GM10248 (cell line): ENCODE results near the gene YWHAG.

Source experiments
- CTCF ChIA-PET: fragments of 300-600 bp; sonication (Branson Sonifier 250); formaldehyde crosslinking; extraction: SDS; loops from one replicate; lab custom pipeline; 2021; ENCODE audit warnings: antibody characterized with exemption; lab: Yijun Ruan, JAX
- POLR2A ChIA-PET: fragments of 350-650 bp; sonication (Branson Sonifier 250); formaldehyde crosslinking; extraction: SDS; loops from one replicate; lab custom pipeline; 2020; ENCODE audit warnings: antibody characterized with exemption; lab: Yijun Ruan, JAX
- DNase-seq: peaks from one replicate; pipeline ENCODE4 v3.0.0; 2012; ENCODE audit errors: extremely low spot score
- TF ChIP-seq, protein P1 (sequence below): IDR thresholded peaks from 2 replicates; pipeline ENCODE4 v1.5.1; 2012; ENCODE audit warnings: mild to moderate bottlenecking, low read depth; ENCODE audit errors: extremely low read depth, missing control alignments, control extremely low read depth

YWHAG gene

DNA sequence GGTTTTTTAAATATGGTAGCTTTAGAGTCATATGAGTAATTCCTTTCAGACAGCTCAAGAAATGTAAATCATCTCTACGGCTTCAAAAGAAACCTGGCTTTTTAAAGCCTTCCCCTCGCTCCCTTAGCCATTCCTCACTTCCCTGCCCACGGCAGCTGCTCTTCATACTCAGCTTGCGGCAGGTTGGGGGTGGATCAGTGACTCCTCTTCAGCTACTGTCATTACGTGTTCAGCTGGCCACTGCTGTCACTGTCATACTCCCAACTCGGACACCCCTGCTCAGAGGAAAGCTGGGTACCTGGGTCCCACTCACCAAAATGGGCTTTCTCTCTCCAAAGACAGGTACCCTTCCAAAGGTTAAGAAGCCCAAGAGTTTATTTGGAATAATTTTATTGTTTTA lies 6.6 kb downstream of the YWHAG start:
- peak; percentile 35 for DNase-seq
- CTCF ChIA-PET = interaction anchor here (1.1 to 3.3 kb wide), 9 partner anchors 9 to 61 kb away, joined by 3 to 7 read pairs (median 5); no protein-coding TSS in a partner anchor
- TF ChIP-seq, protein P1, sequence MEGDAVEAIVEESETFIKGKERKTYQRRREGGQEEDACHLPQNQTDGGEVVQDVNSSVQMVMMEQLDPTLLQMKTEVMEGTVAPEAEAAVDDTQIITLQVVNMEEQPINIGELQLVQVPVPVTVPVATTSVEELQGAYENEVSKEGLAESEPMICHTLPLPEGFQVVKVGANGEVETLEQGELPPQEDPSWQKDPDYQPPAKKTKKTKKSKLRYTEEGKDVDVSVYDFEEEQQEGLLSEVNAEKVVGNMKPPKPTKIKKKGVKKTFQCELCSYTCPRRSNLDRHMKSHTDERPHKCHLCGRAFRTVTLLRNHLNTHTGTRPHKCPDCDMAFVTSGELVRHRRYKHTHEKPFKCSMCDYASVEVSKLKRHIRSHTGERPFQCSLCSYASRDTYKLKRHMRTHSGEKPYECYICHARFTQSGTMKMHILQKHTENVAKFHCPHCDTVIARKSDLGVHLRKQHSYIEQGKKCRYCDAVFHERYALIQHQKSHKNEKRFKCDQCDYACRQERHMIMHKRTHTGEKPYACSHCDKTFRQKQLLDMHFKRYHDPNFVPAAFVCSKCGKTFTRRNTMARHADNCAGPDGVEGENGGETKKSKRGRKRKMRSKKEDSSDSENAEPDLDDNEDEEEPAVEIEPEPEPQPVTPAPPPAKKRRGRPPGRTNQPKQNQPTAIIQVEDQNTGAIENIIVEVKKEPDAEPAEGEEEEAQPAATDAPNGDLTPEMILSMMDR = no peak
- POLR2A ChIA-PET = interaction anchor here (1.8 kb wide), 1 partner anchor 13 kb away, joined by 4 read pairs; no protein-coding TSS in a partner anchor

- POLR2A ChIA-PET = interaction anchor here (1.8 kb wide), 1 partner anchor 14 kb away, joined by 4 read pairs; no protein-coding TSS in a partner anchor
- TF ChIP-seq, protein P1 = no peak
- CTCF ChIA-PET = interaction anchor here (1.1 to 3.3 kb wide), 9 partner anchors 9 to 60 kb away, joined by 3 to 7 read pairs (median 6); no protein-coding TSS in a partner anchor
- no peak for DNase-seq
Observed at GRCh38 chr7:76351372-76351771, 7.4 kb downstream of the YWHAG start.

GRCh38 chr7:76349313-76349885 lies 9.4 kb downstream of the YWHAG start:
- CTCF ChIA-PET = interaction anchor here (1.3 to 3.3 kb wide), 3 partner anchors 8 to 58 kb away, joined by 3 to 7 read pairs (median 6); no protein-coding TSS in a partner anchor
- TF ChIP-seq, protein P1 = no peak
- DNase-seq = no peak
- POLR2A ChIA-PET = no interaction called here

DNA sequence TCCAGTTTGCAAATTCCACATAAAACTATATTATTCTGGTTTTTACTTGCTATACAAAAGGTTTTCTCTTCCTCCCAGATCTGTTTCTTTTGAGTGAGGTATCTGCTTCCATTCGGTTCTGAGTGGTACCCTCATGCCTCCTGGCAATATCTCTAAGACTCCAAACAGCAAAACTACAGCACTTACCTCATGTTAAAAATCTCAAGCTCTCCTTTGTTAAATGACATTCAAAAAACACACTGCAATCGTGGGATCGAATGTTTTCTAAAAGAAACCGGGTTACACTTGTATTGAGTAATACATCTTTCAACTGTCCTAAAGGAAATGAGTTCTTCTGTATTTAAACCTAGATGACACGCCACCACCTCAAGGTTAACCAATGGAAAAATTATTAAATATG lies 11.1 kb downstream of the YWHAG start:
- TF ChIP-seq, protein P1 = no peak
- DNase-seq = no peak
- POLR2A ChIA-PET = no interaction called here
- CTCF ChIA-PET = interaction anchor here (0.8 to 1.4 kb wide), 3 partner anchors 13 to 34 kb away, joined by 3 to 5 read pairs (median 4); no protein-coding TSS in a partner anchor

GRCh38 chr7:76346778-76347177 lies 12.0 kb downstream of the YWHAG start:
- CTCF ChIA-PET = no interaction called here

DNA sequence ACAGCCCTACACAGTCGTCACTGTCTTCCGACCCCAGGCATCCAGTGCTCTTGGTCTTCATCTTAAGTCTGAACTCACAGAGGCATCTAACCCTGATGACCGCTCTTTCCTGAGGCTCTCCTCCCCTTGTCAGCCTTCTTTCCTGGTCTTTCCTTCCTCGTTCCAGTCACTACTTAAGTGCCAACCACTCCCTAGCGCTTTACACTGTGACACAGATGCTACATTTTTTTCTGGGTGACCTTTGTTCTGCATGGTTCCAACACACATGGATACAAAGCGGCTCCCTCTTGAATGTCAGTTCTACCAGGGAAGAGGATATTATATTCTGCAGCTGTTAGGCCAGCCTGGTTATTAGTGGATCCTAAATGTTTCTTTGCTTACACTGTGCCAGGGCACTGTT lies 12.7 kb downstream of the YWHAG start:
- TF ChIP-seq, protein P1 = no peak

More at GRCh38 chr7:76346778-76347177, 12.0 kb downstream of the YWHAG start:
- no peak for DNase-seq
- TF ChIP-seq, protein P1 = no peak
- POLR2A ChIA-PET = no interaction called here

More for the DNA sequence above, 12.7 kb downstream of the YWHAG start:
- CTCF ChIA-PET = no interaction called here
- POLR2A ChIA-PET = no interaction called here
- DNase-seq = no peak
